Sigmoid colon (tissue), 4 donors: Measurements from ENCODE around the gene TMBIM1.

Source experiments
- CTCF ChIP-seq, 4 experiments: fragments of 450-650 bp in 3 of 4; fragments of 200-600 bp in 1 of 4; IDR thresholded peaks; one replicate each; pipeline ENCODE4 v1.5.1; 2016 to 2019; ENCODE audit warnings: antibody characterized with exemption in 4 of 4, mild to moderate bottlenecking in 3 of 4, moderate library complexity in 2 of 4
- EP300 ChIP-seq, 4 donors: sonication (generic); formaldehyde crosslinking; IDR thresholded peaks; one replicate each; pipeline ENCODE4 v1.6.1; 2017; ENCODE audit warnings: antibody characterized with exemption in 4 of 4
- POLR2A ChIP-seq, 2 donors: fragments of 450-650 bp; IDR thresholded peaks; one replicate each; pipeline ENCODE4 v1.6.1; 2016; ENCODE audit warnings: antibody characterized with exemption in 2 of 2, mild to moderate bottlenecking in 2 of 2, moderate library complexity in 2 of 2
- POLR2AphosphoS5 ChIP-seq, 4 donors: sonication (generic); formaldehyde crosslinking; IDR thresholded peaks; one replicate each; pipeline ENCODE4 v1.6.1; 2017; ENCODE audit warnings: antibody characterized with exemption in 4 of 4

- TF ChIP-seq CTCF (IDR thresholded peaks at IDR 0.05) (no peak), POLR2AphosphoS5 (IDR thresholded peaks at IDR 0.05) (no peak), POLR2A (IDR thresholded peaks at IDR 0.05) (no peak), EP300 (IDR thresholded peaks at IDR 0.05) (no peak)
These were observed 31.5 kb upstream of the TMBIM1 start for GRCh38 chr2:218323526-218324472.
